HCEC 1CT (cell line): ENCODE measurements around the gene CRISP2.

Experiments
- DNase-seq: peaks from one replicate; pipeline ENCODE4 v3.0.0-alpha.2; 2017

The CRISP2 gene

GRCh38 chr6:49653438-49653837 lies 59.9 kb downstream of the CRISP2 start:
- no peak for DNase-seq

DNA sequence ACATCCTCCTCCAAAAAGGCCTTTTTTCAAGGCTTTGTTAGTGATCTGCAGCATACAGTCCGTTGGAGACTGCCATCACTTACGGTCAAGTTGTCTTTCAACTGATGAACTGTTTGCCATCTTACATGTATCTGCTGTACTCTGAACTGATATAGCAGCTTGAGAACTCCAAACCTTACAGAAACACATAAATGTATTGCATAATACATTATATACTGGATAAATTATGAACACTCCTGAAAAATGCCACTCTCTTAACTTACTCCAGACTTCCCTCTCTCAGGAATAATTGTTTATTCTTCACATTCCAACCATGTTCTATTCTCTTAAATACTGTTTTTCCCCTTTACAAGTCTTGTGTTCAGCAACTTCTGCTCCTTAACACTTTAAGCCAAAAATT lies 62.1 kb downstream of the CRISP2 start:
- no peak for DNase-seq

- DNase-seq: no peak
Measured at GRCh38 chr6:49649988-49650387, 63.4 kb downstream of the CRISP2 start.

GRCh38 chr6:49648036-49648435 lies 65.3 kb downstream of the CRISP2 start:
- no peak for DNase-seq

DNA sequence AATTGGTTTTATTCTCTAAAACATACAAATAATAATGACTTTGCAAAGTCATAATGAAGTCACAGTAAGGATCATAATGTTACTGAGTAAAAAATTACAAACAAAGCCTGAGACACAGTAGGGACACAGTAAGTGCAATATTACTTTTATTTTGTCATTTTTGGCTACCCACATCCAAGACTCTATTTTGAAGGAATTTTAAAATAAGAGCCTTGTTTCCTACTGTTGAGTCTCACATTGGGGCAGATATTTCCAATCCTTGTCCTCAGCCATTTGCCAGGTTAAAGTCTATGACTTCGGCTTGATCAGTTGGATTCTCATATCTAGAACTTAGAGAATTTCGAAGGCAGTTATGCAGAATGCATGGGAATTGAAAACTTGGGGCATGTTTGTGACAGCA lies 65.9 kb downstream of the CRISP2 start:
- no peak for DNase-seq

- DNase-seq: no peak
Measured at GRCh38 chr6:49646942-49647341, 66.4 kb downstream of the CRISP2 start.

GRCh38 chr6:49646130-49646824 lies 67.1 kb downstream of the CRISP2 start:
- DNase-seq: no peak

- no peak for DNase-seq
Measured at GRCh38 chr6:49645139-49645538, 68.2 kb downstream of the CRISP2 start.
